GM12874 (cell line): Measurements from ENCODE around the gene PXDN.

ENCODE experiments used
- CTCF ChIP-seq: IDR thresholded peaks from 2 replicates; pipeline ENCODE4 v1.5.1; 2011; ENCODE audit warnings: low read depth, mild to moderate bottlenecking, control low read depth, low read length, moderate library complexity; ENCODE audit not compliant: insufficient read depth

The PXDN gene

GRCh38 chr2:1780693-1781092 lies 36.4 kb upstream of the PXDN start:
- no peak for TF ChIP-seq CTCF

- TF ChIP-seq CTCF = no peak
These were observed 34.3 kb upstream of the PXDN start for GRCh38 chr2:1778566-1778965.

- TF ChIP-seq CTCF = no peak
These were observed 33.5 kb upstream of the PXDN start for GRCh38 chr2:1777781-1778180.

GRCh38 chr2:1777156-1777555 lies 32.8 kb upstream of the PXDN start:
- no peak for TF ChIP-seq CTCF

GRCh38 chr2:1775511-1776035 lies 31.3 kb upstream of the PXDN start:
- no peak for TF ChIP-seq CTCF

- no peak for TF ChIP-seq CTCF
These were observed 30.6 kb upstream of the PXDN start for GRCh38 chr2:1774929-1775328.

GRCh38 chr2:1773883-1774282 lies 29.6 kb upstream of the PXDN start:
- TF ChIP-seq CTCF = no peak
